ENCODE measurements around the gene COL21A1.

DNA sequence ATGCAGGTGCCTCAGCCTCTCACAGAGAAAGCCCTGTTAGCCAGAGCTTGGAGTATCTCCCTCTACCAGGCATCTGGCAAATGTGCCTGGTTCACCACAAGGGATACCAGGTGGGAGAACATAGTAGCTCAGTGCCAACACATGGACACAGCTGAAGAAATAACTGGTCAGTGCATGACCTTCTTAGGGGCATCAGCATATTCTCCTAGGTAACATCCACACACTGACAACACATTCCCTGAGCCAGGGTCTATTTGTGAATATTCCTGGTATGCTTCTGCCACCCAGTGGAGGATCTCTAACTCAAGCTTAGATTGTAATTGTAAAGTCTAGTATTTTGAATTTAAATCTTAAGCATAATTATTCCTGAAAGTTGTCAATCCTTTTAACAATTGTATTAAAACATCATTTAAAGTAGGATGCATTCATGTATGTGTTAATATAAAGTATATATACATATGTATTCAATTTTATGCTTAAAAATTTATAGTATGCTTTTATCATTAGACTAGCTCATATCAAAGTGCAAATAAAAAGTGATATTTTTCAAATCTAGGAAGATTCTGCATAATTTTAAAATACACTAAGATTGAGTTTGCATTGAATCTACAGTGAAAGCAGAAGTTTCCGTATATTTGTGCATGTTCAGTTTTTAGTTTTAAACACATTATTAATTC, 45.3 kb upstream of the COL21A1 start:
- TF ChIP-seq POLR2A (IDR thresholded peaks at IDR 0.05; ENCODE audit: low read length) (no peak), GATA1 (IDR thresholded peaks at IDR 0.05; ENCODE audit: low read depth, low read length) (no peak)
